ENCODE data around the gene EPHA6. TPM values are rescaled to one million over a fixed set of nuclear protein-coding genes. Genes with fewer than 3 reads are reported as not detected.

The EPHA6 gene
- total RNA-seq = 0.28 TPM in 1 of 2 replicates, not detected in the other
- not detected in 2 replicates for polyA plus RNA-seq
- polyA plus RNA-seq (2011; cell fraction: cytosol; rRNA removed) = 0.06 TPM in 1 of 2 replicates, not detected in the other
- not detected in 2 replicates for polyA plus RNA-seq (2011; cell fraction: nucleus; rRNA removed)
- not detected in 2 replicates for polyA plus RNA-seq (2012)
- polyA minus RNA-seq = not detected in 2 replicates
- 0.61 TPM for polyA minus RNA-seq (2011; cell fraction: cytosol; rRNA and poly(A)+ RNA removed)
- 0.24 and 0.38 TPM in 2 replicates for polyA minus RNA-seq (2011; cell fraction: nucleus; rRNA and poly(A)+ RNA removed)
- Bru-seq, nascent RNA = percentile 11 among the genes with signal in this experiment
- percentile 7 among the genes with signal in this experiment for BruChase-seq, experiment 1, labeled RNA remaining after a 6-hour chase
- percentile 17 among the genes with signal in this experiment for BruChase-seq, experiment 2, labeled RNA remaining after a 2-hour chase
- long read RNA-seq = 0 reads

DNA sequence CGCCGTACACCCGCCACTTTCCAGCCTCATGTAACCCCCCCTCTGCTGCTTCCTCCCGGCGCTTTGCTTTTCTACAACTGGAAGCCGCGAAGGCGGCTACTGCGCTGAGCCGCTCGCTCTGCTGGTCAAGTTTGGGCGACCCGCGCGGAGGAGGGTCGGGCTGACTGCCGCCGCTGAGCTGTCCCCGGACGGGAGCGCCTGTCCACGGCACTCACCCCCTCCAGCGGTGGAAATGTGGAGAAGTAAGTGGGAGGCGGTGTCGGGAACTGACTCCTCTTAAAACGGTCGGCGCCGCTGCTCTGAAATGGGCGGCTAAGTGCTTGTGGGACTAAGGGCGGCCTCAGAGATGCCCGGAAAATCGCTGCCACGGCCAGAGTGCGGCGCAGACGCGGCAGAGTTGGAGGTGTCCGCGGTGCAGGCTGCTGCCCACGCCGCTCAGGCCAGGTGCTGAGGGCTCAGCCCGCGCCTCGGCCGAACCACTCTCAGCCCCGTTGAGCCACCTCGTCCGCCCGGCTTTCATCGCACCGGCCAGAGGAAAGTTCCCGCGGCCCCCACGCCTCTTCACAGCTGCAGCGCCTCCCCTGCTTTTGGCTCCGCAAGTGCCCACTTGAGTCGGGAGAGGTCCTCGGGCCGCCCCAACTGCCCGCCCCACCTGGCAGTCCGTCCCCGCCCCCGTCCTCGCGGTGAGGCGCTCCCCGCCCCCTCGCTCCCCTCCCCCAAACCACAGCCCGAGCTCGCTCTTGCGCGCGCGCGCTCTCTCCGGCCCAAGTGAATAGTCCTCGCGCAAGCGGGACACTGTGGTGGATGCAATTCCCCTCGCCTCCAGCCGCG is at the start of gene EPHA6:
Gene EPHA6, plus strand, starts transcription at position 775 of the 831 bp plus-strand sequence.
- no TSS peak for BruUV-seq (replicated peaks)
- H3K27ac ChIP-seq (ENCODE audit: insufficient read depth, low read depth, low read length) = no peak within 1 kb of the TSS
- H3K4me2 ChIP-seq (ENCODE audit: insufficient read depth, low read length) = peak within 1 kb of the TSS; percentile 74
- H3K4me3 ChIP-seq (replicated peaks in 1 of 3; ENCODE audit: insufficient read depth in 1 of 3, low read depth in 1 of 3, low read length in 3 of 3) = peak within 1 kb of the TSS in 2 of 3 experiments; percentile 32 to 39
- no peak for FAIRE-seq
- no peaks in the 10 kb centered on the region for H3K9me1 ChIP-seq (replicated peaks; ENCODE audit: control insufficient read depth, extremely low read depth, insufficient read depth, low read length)
- peaks cover 17 to 33% of the 10 kb centered on the region in 2 experiments for H3K27me3 ChIP-seq (ENCODE audit: control insufficient read depth in 2 of 2, insufficient read depth in 2 of 2, low read length in 2 of 2)
- intact Hi-C loops (cut with micrococcal nuclease) (loop anchor here (1.0 to 10.0 kb wide), 2 partner anchors 483 to 789 kb away; no protein-coding TSS in a partner anchor), dilution Hi-C loops (cut with MboI; ENCODE audit: extremely low pct_ligation_motif_present, low sequenced_read_pairs) (no loop called here)
- H3K9me3 ChIP-seq (replicated peaks; ENCODE audit: control insufficient read depth, insufficient read depth, low read length) = no peaks in the 10 kb centered on the region
- H3K79me2 ChIP-seq (ENCODE audit: control insufficient read depth, insufficient read depth, low read length) = no peaks in the 10 kb centered on the region
- no peaks in the 10 kb centered on the region for H4K20me1 ChIP-seq (replicated peaks; ENCODE audit: control insufficient read depth, extremely low read depth, insufficient read depth, low read length)
- no peak for TF ChIP-seq POLR2AphosphoS5 (IDR thresholded peaks at IDR 0.05; ENCODE audit: insufficient read depth, low read depth, low read length)
- peak; percentile 68 for TF ChIP-seq EZH2 (IDR thresholded peaks at IDR 0.05; ENCODE audit: borderline replicate concordance, low read depth, low read length, severe bottlenecking)
- TF ChIP-seq MYC (IDR thresholded peaks at IDR 0.05; ENCODE audit: low read depth, low read length) = no peak
- no peak for TF ChIP-seq JUN (IDR thresholded peaks at IDR 0.05; ENCODE audit: borderline replicate concordance, insufficient read depth, insufficient read length, low read depth)
- TF ChIP-seq, protein P1, sequence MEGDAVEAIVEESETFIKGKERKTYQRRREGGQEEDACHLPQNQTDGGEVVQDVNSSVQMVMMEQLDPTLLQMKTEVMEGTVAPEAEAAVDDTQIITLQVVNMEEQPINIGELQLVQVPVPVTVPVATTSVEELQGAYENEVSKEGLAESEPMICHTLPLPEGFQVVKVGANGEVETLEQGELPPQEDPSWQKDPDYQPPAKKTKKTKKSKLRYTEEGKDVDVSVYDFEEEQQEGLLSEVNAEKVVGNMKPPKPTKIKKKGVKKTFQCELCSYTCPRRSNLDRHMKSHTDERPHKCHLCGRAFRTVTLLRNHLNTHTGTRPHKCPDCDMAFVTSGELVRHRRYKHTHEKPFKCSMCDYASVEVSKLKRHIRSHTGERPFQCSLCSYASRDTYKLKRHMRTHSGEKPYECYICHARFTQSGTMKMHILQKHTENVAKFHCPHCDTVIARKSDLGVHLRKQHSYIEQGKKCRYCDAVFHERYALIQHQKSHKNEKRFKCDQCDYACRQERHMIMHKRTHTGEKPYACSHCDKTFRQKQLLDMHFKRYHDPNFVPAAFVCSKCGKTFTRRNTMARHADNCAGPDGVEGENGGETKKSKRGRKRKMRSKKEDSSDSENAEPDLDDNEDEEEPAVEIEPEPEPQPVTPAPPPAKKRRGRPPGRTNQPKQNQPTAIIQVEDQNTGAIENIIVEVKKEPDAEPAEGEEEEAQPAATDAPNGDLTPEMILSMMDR (IDR thresholded peaks at IDR 0.05; ENCODE audit: extremely low read depth in 1 of 2, insufficient read depth in 1 of 2, low read depth in 1 of 2, low read length in 2 of 2) = no peak
- TF ChIP-seq POLR2A (IDR thresholded peaks at IDR 0.05; ENCODE audit: low read depth, low read length) = no peak
- no peaks in the 10 kb centered on the region for H3K36me3 ChIP-seq (ENCODE audit: control insufficient read depth in 2 of 2, extremely low read depth in 1 of 2, insufficient read depth in 2 of 2, low read length in 2 of 2)
- POLR2A ChIA-PET = no interaction called here
- H3K4me1 ChIP-seq (ENCODE audit: control insufficient read depth, extremely low read depth, insufficient read depth, low read length) = peaks cover 7% of the 10 kb centered on the region
- DNase-seq (ENCODE audit: low read depth, low spot score) = peak; percentile 43
- CTCF ChIA-PET = interaction anchor here (1.1 to 1.8 kb wide), 3 partner anchors 481 to 951 kb away, joined by 3 to 11 read pairs (median 7); partner anchors contain the start of gene ARL6
- H2AFZ ChIP-seq (ENCODE audit: low read depth, low read length) = peak within 1 kb of the TSS; percentile 69
- H3K9ac ChIP-seq (replicated peaks; ENCODE audit: extremely low read depth, insufficient read depth, low read length) = no peak within 1 kb of the TSS

Data from endothelial cell of umbilical vein (primary cell).